GM18951 (cell line): ENCODE data around the gene HSBP1L1.
"Not testable (repeated sequence)": the region's sequence is repeated elsewhere in the genome, so short reads cannot be mapped to it uniquely, and the experiment has no call there.

ENCODE experiments used
- POLR2A ChIP-seq: IDR thresholded peaks from 4 replicates; pipeline ENCODE4 v1.6.1; 2011; ENCODE audit warnings: mild to moderate bottlenecking; ENCODE audit not compliant: insufficient read length, insufficient read depth; ENCODE audit errors: extremely low read depth
- in situ Hi-C: fragments of 300-500 bp; cut with MboI; formaldehyde crosslinking; loops from one replicate; pipeline ENCODE4 v1.12.0; 2022; ENCODE audit warnings: low sequenced_read_pairs, mixed read lengths, inconsistent platforms; ENCODE audit not compliant: unreplicated experiment

The HSBP1L1 gene

DNA sequence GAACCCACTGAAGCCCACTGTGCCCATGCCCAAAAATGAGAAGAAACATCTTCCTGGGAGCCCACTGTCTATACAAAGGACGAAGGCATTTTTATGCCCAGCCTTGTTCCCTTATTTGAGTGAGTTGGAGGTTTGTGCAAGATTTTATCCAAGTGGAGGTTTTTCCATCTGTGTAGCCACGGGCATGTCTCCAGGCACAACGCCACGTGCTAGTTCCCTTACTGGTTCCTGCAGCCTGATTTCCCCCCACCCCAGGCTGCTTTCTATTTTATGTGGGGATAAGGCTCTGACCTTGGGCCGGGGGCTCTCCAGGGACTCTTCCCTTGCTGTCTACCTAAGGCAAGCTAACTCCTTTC is 46.1 kb downstream of the HSBP1L1 start:
- in situ Hi-C loops: no loop called here
- TF ChIP-seq POLR2A: no peak

GRCh38 chr18:80011496-80012137 is 47.2 kb downstream of the HSBP1L1 start:
- in situ Hi-C loops: not testable (repeated sequence)

DNA sequence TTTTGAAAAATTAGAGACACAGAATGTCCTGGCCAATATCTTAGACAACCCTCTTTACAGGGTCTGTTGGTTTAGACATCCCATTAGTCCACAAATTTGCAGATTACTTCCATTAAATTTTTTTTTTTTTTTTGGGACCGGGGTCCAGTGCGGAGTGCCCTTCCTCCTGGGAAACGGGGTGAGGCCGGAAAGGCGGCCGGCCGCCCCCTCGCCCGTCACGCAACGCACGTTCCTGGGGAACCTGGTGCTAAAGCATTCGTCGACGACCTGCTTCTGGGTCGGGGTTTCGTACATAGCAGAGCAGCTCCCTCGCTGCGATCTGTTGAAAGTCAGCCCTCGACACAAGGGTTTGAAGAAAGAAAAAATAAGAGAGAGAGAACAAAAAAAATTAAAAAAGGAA is 48.3 kb downstream of the HSBP1L1 start:
- no peak for TF ChIP-seq POLR2A
- in situ Hi-C loops: no loop called here
